Dedifferentiated amniotic fluid mesenchymal stem cell (primary cell): Measurements from ENCODE around the gene AGBL1.

Experiments used
- DNase-seq: peaks from one replicate; pipeline ENCODE4 v3.0.0-alpha.2; 2016; ENCODE audit errors: extremely low spot score

Gene AGBL1

DNA sequence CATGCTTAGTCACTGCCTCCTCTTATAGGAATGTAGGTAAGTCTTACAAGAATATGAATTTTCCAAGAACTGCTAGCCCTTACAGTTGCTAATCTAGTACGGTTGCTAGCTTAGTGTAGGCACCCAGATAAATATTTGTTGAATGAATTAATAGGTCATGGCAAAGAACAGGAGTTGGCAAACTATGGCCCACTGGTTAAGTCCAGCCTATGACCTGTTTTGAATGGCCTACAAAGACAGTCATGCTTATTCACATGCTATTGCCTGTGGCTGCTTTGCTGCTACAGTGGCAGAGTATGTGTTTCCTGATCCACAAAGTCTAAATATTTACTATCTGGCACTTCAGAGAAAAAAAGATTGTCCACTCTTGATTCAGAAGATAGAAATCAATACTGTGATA is 631.8 kb downstream of the AGBL1 start:
- DNase-seq, result no peak

- DNase-seq, result no peak
Measured at GRCh38 chr15:86714241-86714640, 634.6 kb downstream of the AGBL1 start.

- no peak for DNase-seq
Measured at GRCh38 chr15:86725628-86726027, 646.0 kb downstream of the AGBL1 start.

DNA sequence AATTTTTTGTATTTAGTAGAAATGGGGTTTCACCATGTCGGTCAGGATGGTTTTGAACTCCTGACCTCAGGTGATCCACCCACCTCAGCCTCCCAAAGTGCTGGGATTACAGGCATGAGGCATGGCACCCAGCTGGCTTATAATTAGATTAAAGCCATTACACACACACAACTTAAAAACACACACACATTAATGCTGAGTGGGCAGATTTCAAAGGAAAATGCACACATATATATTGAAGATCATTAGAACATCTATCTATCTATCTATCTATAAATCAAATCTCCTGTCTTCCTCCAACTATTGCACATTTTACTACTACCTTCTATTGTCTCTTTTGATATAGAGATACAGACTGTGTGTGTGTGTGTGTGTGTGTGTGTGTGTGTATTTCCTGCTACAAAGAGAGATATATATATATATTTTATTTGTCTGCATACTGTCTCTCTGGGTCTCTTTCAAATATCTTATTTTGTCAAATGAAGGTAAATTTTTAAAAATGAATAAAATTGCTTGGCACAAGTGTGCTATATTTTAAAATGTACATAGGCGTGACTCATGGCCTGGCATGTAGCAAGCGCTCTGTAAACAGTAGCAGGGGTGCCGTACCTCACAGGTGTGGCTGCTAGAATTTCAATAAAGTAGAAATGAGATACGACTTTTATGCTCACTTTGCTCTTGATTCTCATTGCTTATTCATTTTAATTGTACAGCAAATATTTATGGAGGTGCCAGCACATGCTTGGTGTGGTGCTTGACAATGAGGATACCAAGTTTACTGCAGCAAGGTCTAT is 655.8 kb downstream of the AGBL1 start:
- DNase-seq, result no peak

- no peak for DNase-seq
Measured at GRCh38 chr15:86741917-86742316, 662.2 kb downstream of the AGBL1 start.

DNA sequence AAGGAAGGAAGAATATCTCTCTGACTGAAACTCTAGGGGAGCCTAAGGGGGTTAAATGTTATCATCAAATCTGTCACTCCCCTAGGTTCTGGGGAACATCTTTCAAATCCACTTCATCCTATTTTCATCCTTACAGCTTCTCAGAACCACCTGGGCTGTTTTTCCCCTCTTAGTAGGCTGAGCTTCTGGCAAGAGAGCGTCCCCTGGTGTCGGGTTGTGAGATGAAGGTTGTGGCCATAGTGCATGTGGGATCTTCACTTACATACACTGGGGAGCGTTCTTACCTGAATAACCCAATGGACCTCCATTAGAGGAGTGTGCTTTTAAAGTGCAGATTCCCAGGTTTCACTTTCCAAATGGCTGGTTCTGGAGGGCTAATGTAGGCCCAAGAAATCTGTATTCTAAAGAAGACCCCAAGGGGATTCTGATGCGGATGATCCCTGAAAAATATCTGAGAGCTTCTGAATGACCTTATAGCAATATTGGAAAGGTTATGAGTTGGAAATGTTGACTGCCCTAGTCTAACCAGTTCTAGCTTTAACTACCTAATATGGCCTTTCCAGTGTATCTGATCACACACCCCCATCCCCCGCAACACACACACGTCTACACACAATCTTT is 663.7 kb downstream of the AGBL1 start:
- no peak for DNase-seq

DNA sequence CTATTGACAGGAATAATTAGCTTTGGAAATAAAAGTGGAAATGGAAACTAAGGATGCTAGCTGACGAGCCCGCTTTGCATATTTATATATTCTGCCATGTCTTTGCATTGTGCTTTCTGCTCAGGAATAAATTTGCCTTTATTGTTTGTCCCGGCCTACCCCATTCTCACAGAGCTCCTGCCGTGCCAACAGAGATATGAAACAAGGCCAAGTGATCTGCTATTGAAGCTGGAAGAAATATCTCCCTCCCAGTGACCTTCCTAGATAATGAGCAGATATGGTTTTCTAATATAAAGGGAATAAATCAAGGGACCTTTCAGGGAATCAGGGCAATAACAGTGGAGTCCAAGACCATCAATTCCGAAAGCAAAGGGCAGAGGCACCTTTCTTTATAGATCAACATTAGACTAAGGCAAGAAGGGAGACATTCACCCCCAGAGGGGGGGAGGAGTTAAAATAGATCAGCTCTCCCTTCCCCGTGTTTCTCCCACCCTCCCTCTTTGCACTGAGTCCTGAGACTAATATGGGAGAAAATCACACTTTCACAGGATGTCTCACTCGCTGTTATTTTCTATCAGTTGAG is 664.6 kb downstream of the AGBL1 start:
- DNase-seq, result no peak

- no peak for DNase-seq
Measured at GRCh38 chr15:86751116-86751515, 671.4 kb downstream of the AGBL1 start.

- no peak for DNase-seq
Measured at GRCh38 chr15:86754846-86755245, 675.2 kb downstream of the AGBL1 start.

GRCh38 chr15:86756688-86757087 is 677.0 kb downstream of the AGBL1 start:
- no peak for DNase-seq

- DNase-seq, result no peak
Measured at GRCh38 chr15:86759800-86760523, 680.3 kb downstream of the AGBL1 start.

DNA sequence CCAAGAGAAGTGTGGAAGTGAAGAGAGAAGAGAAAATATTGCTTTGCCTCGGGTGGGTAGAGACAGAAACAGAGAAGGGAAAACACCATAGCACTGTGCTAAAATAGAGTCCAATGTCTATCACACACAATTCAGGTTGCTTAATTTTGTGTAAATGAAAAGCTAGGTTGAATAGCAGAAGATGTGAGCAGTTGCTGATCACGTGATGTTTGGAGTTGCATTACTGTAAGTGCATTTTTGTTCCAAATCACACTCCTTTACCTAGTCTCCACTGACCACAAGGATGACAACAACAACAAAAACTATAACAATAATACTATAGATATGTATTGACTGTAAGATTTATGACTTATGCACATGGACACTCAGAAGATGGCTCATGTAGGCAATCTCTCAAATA is 683.2 kb downstream of the AGBL1 start:
- no peak for DNase-seq

DNA sequence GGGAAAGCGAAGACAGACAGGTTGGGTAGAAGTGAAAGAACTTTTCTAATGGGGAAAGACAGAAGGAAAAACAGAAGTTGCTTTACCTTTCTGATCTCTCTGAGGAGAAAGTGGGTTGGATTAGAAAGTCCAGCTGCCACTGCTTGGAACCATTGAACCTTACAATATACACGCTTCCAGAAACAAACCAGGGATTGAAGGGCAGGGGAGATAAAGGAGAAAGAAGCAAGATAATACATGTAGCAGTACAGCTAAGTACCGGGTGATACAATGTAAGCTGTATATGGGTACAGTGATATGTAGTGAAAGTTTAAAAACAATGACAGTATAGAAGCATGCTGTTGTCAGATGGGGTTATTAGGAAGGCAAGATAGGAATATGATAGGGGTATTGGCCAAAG is 684.4 kb downstream of the AGBL1 start:
- DNase-seq, result no peak

- no peak for DNase-seq
Measured at GRCh38 chr15:86765281-86765680, 685.6 kb downstream of the AGBL1 start.

GRCh38 chr15:86772369-86773059 is 692.8 kb downstream of the AGBL1 start:
- DNase-seq, result no peak

- DNase-seq, result no peak
Measured at GRCh38 chr15:86773736-86774135, 694.1 kb downstream of the AGBL1 start.

DNA sequence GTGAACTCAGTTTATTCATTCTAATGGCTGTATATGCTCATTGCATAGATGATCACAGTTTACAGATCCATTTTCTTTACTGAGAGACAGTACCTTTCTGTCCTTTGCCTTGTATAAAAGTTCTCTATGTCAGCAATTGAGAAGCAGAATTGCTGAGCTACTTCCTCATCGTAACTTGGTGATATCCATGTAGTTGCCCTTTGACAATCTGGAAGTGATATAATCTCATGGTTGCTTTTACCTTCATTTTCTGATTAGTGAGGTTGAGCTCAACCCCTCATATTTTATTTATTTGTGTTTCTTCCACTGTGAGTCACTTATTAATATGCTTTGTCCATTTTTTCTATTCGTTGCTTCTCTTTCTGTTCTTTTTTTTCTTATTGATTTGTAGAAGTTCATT is 696.5 kb downstream of the AGBL1 start:
- DNase-seq, result no peak

DNA sequence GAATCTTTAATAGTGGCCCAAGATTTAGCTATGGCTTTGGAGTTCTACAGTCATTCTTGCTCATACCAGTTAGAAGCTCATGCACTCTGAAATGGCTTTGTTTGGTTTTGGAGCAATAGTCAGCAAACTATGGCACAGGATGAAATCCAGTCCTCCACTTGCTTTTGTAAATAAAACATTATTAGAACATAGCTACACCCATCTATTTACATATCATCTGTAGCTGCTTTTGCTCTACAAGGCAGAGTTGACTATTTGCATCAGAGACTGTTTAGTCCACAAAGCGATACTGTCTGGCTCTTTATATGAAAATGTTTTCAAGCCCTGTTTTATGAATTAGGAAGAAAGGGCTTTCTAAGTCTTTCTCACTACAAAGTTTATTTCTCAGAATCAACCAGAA is 716.9 kb downstream of the AGBL1 start:
- no peak for DNase-seq

- no peak for DNase-seq
Measured at GRCh38 chr15:86797135-86797534, 717.5 kb downstream of the AGBL1 start.

GRCh38 chr15:86799226-86799625 is 719.6 kb downstream of the AGBL1 start:
- DNase-seq, result no peak

DNA sequence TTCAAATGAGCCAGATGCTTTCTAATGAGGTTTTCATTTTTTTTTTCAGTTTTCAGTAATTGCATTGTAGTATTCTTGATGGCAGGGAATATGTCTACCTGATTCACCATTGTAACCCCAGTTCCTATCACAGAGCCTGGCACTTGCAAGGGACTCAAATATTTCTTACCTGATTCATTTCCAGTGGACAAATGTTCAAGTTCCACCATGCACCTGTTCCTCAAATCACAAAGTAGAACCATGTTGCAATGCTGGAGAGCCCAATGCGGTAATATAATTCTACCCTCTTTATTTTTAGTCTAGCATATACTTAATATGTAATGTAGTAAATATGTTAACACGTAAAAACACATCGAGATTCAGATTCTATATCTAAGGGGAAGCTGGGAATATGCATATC is 722.6 kb downstream of the AGBL1 start:
- no peak for DNase-seq

DNA sequence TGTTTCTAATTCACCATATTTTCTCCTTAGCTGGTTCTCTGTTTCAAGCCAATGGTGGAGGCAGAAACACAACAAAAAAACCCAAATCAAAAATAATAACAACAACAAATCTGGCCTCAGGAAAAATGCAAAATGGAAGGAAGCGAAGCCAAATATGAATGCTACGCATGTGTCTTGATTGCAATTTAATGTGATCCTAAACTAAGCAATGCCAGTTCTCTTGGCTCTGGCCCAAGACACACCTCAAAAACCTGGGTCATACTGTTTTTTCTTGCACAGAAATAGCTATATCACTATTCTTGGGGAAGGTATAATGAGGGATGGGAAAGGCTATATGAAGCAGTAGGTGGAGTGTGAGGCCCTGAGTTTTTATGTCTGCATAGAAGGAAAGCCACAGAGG is 724.7 kb downstream of the AGBL1 start:
- DNase-seq, result no peak
